ENCODE results near the gene TMEM242. TPM values are rescaled to one million over a fixed set of nuclear protein-coding genes. Genes with fewer than 3 reads are reported as not detected.

Gene TMEM242
- total and polyA plus RNA-seq, 2 of the 8 experiments (the other 6 are each of a cell fraction or from before 2014, with no cell fraction given), result 2.4 to 9.0 TPM

- H2BK20ac ChIP-seq (ENCODE audit: low read length), result no peak overlapping the region
- 93% methylated on average over 8 of the region's 9 CpGs; no CpG with 5 or more reads in 1 of the 2 experiments for WGBS, 2 experiments (ENCODE audit: extremely low coverage in 1 of 2, insufficient coverage in 1 of 2, insufficient read length in 1 of 2, insufficient replicate concordance in 2 of 2, low coverage in 1 of 2, low lambda C conversion rate in 2 of 2, missing lambda C conversion rate in 1 of 2)
- H4K20me1 ChIP-seq (replicated peaks in 1 of 2; ENCODE audit: control insufficient read depth in 1 of 2, insufficient read depth in 2 of 2, low read length in 2 of 2), result peaks cover 0 to 4% of the 10 kb centered on the region in 2 experiments
- no peak overlapping the region for H2BK15ac ChIP-seq (ENCODE audit: low read length)
- no peak for DNase-seq (ENCODE audit: low read depth in 1 of 2, low spot score in 2 of 2)
- H3K4me3 ChIP-seq (ENCODE audit: extremely low read depth in 1 of 4, insufficient read depth in 2 of 4, low read depth in 3 of 4, low read length in 4 of 4), result no peak overlapping the region
- FAIRE-seq, result no peak
- ChIA-PET CTCF (ENCODE audit: partially characterized antibody) (interaction anchor here (1.2 kb wide), 1 partner anchor 92 kb away, joined by 3 read pairs; no protein-coding TSS in a partner anchor), POLR2A (ENCODE audit: partially characterized antibody) (no interaction called here)
- no peak overlapping the region for H3K27ac ChIP-seq (ENCODE audit: low read depth, low read length)
- no peak overlapping the region for H3K23ac ChIP-seq (ENCODE audit: insufficient read length)
- H3K9ac ChIP-seq (replicated peaks in 1 of 4; ENCODE audit: extremely low read depth in 1 of 4, low read depth in 3 of 4, low read length in 3 of 4), result no peak overlapping the region
- H3K9me3 ChIP-seq (ENCODE audit: insufficient read depth in 2 of 2, low read depth in 1 of 2, low read length in 1 of 2), result no peaks in the 10 kb centered on the region
- H3K4me2 ChIP-seq (ENCODE audit: insufficient read depth in 1 of 2, low read depth in 2 of 2, low read length in 2 of 2), result no peak overlapping the region
- no peak overlapping the region for H3K56ac ChIP-seq (replicated peaks; ENCODE audit: insufficient read length, low read depth, low read length)
- no peak overlapping the region for H4K91ac ChIP-seq (replicated peaks; ENCODE audit: insufficient read length, low read length)
- H3K27me3 ChIP-seq (replicated peaks in 1 of 4; ENCODE audit: control insufficient read depth in 3 of 4, extremely low read depth in 1 of 4, insufficient read depth in 3 of 4, low read length in 3 of 4), result no peaks in the 10 kb centered on the region; a peak in 1 of 7 replicates
- H2AK5ac ChIP-seq (ENCODE audit: low read depth, low read length), result no peak overlapping the region
- no peak overlapping the region for H3K18ac ChIP-seq (ENCODE audit: extremely low read depth, low read length)
- H3K23me2 ChIP-seq (ENCODE audit: low read depth, low read length), result peaks cover 4% of the 10 kb centered on the region; the same call in 1 of the 2 replicates
- H3K4me1 ChIP-seq (replicated peaks in 1 of 4; ENCODE audit: control insufficient read depth in 3 of 4, insufficient read depth in 4 of 4, low read length in 3 of 4), result peaks cover 0 to 3% (median 0%) of the 10 kb centered on the region in 4 experiments; a peak in 1 of 7 replicates
- no peak overlapping the region for H2BK120ac ChIP-seq (replicated peaks; ENCODE audit: low read depth, low read length)
- 0 out of 2 replicates have a peak overlapping the region, but pooled peaks have one; percentile 4 for H4K8ac ChIP-seq (ENCODE audit: extremely low read depth, insufficient read depth, low read length)
- no peak overlapping the region for H4K5ac ChIP-seq (ENCODE audit: insufficient read length, low read depth, low read length)
- no peaks in the 10 kb centered on the region for H3K79me2 ChIP-seq (ENCODE audit: control insufficient read depth in 1 of 2, insufficient read depth in 2 of 2, low read length in 2 of 2)
- H3K14ac ChIP-seq (ENCODE audit: insufficient read length), result no peak overlapping the region
- H2AFZ ChIP-seq (ENCODE audit: low read length), result no peak overlapping the region
- H2BK5ac ChIP-seq (ENCODE audit: low read depth, low read length), result no peak overlapping the region
- H2BK12ac ChIP-seq (ENCODE audit: low read depth, low read length), result no peak overlapping the region
- no peaks in the 10 kb centered on the region for H3K79me1 ChIP-seq (ENCODE audit: low read depth, low read length)
- no peaks in the 10 kb centered on the region for H3K36me3 ChIP-seq (ENCODE audit: control insufficient read depth in 2 of 4, insufficient read depth in 4 of 4, low read length in 3 of 4)
- H3K4ac ChIP-seq (replicated peaks; ENCODE audit: insufficient read length, low read depth, low read length), result no peak overlapping the region
- TF ChIP-seq CBX5 (IDR thresholded peaks at IDR 0.05; ENCODE audit: low read depth, low read length) (no peak), CREB1 (IDR thresholded peaks at IDR 0.05) (no peak), EZH2 (IDR thresholded peaks at IDR 0.05; ENCODE audit: low read depth, low read length, severe bottlenecking) (no peak), RAD21 (IDR thresholded peaks at IDR 0.05 in 1 of 2, conservative IDR thresholded peaks at IDR 0.05 in 1 of 2; ENCODE audit: low read depth in 2 of 2, low read length in 2 of 2) (no peak), SP4 (IDR thresholded peaks at IDR 0.05; ENCODE audit: low read length) (no peak), BCL11A (IDR thresholded peaks at IDR 0.05; ENCODE audit: low read depth in 2 of 2, low read length in 2 of 2) (no peak), EGR1 (IDR thresholded peaks at IDR 0.05; ENCODE audit: borderline replicate concordance, low read depth, low read length) (no peak), KDM5A (IDR thresholded peaks at IDR 0.05; ENCODE audit: low read length) (no peak), CBX8 (IDR thresholded peaks at IDR 0.05; ENCODE audit: borderline replicate concordance, low read depth, low read length) (no peak), SAP30 (IDR thresholded peaks at IDR 0.05; ENCODE audit: insufficient read depth, insufficient replicate concordance, low read length) (no peak), NRF1 (IDR thresholded peaks at IDR 0.05; ENCODE audit: low read depth, low read length) (no peak), MAFK (IDR thresholded peaks at IDR 0.05; ENCODE audit: low read depth, low read length) (no peak), SP2 (IDR thresholded peaks at IDR 0.05; ENCODE audit: low read length) (no peak), NANOG (IDR thresholded peaks at IDR 0.05; ENCODE audit: insufficient read depth, low read depth, low read length, poor library complexity, severe bottlenecking) (no peak)
These were observed 61.7 kb downstream of the TMEM242 start for GRCh38 chr6:157261606-157262005.

All from H1 (cell line).